DOHH2 (cell line): ENCODE measurements around the gene CCDC85C.

ENCODE experiments used
- H3F3A ChIP-seq: fragments of 200-600 bp; sonication (generic), shearing (Covaris generic); 2 replicates; pipeline ENCODE4 v1.6.0; 2016; ENCODE audit warnings: antibody characterized with exemption, mild to moderate bottlenecking; ENCODE audit not compliant: control insufficient read depth, insufficient read depth
- H3K27ac ChIP-seq: fragments of 200-600 bp; sonication (generic); 2 replicates; pipeline ENCODE4 v1.5.1; 2014; ENCODE audit warnings: low read depth, mild to moderate bottlenecking, low read length, moderate library complexity
- H3K27me3 ChIP-seq: fragments of 200-600 bp; sonication (generic); 2 replicates; pipeline ENCODE4 v1.6.1; 2014; ENCODE audit warnings: mild to moderate bottlenecking, low read length, mixed read lengths; ENCODE audit not compliant: control insufficient read depth
- H3K36me3 ChIP-seq: fragments of 200-600 bp; sonication (generic); 2 replicates; pipeline ENCODE4 v1.6.1; 2014; ENCODE audit warnings: mild to moderate bottlenecking, low read length, moderate library complexity, mixed read lengths; ENCODE audit not compliant: control insufficient read depth
- H3K4me1 ChIP-seq: fragments of 200-600 bp; sonication (generic); 2 replicates; pipeline ENCODE4 v1.6.1; 2014; ENCODE audit warnings: mild to moderate bottlenecking, low read length, mixed read lengths; ENCODE audit not compliant: control insufficient read depth
- H3K4me2 ChIP-seq: fragments of 200-600 bp; sonication (generic); 2 replicates; pipeline ENCODE4 v1.6.0; 2014; ENCODE audit warnings: mild to moderate bottlenecking, low read length, moderate library complexity
- H3K4me3 ChIP-seq: fragments of 200-600 bp; sonication (generic); 2 replicates; pipeline ENCODE4 v1.5.1; 2014; ENCODE audit warnings: mild to moderate bottlenecking, low read length, mixed read lengths
- H3K79me2 ChIP-seq: fragments of 200-600 bp; sonication (generic); 2 replicates; pipeline ENCODE4 v1.6.1; 2014; ENCODE audit warnings: mild to moderate bottlenecking, low read length, mixed read lengths; ENCODE audit not compliant: control insufficient read depth
- H3K9me2 ChIP-seq: fragments of 200-600 bp; sonication (generic); replicated peaks from 2 replicates; pipeline ENCODE4 v1.6.1; 2014; ENCODE audit warnings: mild to moderate bottlenecking, low read length, mixed read lengths; ENCODE audit not compliant: control insufficient read depth
- H3K9me3 ChIP-seq: fragments of 200-600 bp; sonication (generic); 2 replicates; pipeline ENCODE4 v1.6.1; 2014; ENCODE audit warnings: antibody characterized with exemption, low read length, mixed read lengths; ENCODE audit not compliant: control insufficient read depth, insufficient read depth
- H4K20me1 ChIP-seq: fragments of 200-600 bp; sonication (generic); 2 replicates; pipeline ENCODE4 v1.6.0; 2014; ENCODE audit warnings: low read depth, mild to moderate bottlenecking, antibody characterized with exemption, low read length, moderate library complexity; ENCODE audit not compliant: control insufficient read depth, insufficient read depth
- EZH2phosphoT487 ChIP-seq: fragments of 200-600 bp; sonication (generic); IDR thresholded peaks from 2 replicates; pipeline ENCODE4 v1.6.1; 2017; ENCODE audit warnings: borderline replicate concordance, mild to moderate bottlenecking, antibody characterized with exemption, low read length, moderate library complexity, mixed read lengths
- TF ChIP-seq, protein P1 (sequence below): fragments of 200-600 bp; sonication (generic); IDR thresholded peaks from one replicate; pipeline ENCODE4 v1.5.1; 2014; ENCODE audit warnings: antibody characterized with exemption, mild to moderate bottlenecking, low read depth, low read length; ENCODE audit not compliant: poor library complexity, severe bottlenecking

Gene CCDC85C

DNA sequence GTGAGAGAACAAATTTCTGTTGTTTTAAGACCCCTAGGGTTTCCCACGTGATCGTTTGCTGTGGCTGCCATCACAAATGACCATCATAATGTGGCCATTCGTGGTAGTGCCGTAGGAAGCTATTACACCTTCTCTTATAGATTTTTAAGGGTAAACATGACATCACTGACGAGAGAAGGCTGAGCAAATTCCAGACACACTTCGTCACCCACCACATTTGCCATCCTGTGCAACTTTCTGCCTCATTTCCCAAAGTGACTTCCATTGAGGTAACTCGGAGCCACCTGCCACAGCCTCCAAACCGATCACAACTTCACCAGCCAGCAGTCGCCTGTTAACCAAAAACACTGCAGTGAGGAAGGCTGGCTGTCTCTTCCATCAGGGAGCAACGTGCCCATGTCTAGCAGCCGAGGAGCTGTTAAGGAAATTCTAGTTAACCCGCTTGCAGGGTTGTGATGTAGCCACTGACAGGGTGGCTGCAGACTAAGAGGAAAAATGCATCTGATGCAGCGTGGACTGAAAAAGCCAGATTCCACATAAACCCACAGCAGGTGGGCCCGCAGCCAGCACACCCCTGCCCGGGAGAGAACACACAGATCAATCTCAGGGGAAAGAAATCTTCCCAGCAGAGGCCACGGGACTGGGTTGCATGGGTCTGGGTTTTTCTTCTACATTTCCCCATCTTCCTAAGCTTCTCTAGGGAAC is 44.6 kb downstream of the CCDC85C start:
- H3K79me2 ChIP-seq: no peaks in the 10 kb centered on the region
- H4K20me1 ChIP-seq: no peaks in the 10 kb centered on the region
- no peaks in the 10 kb centered on the region for H3F3A ChIP-seq
- no peaks in the 10 kb centered on the region for H3K9me3 ChIP-seq
- H3K4me1 ChIP-seq: no peaks in the 10 kb centered on the region
- no peaks in the 10 kb centered on the region for H3K27me3 ChIP-seq
- no peak for TF ChIP-seq EZH2phosphoT487
- TF ChIP-seq, protein P1, sequence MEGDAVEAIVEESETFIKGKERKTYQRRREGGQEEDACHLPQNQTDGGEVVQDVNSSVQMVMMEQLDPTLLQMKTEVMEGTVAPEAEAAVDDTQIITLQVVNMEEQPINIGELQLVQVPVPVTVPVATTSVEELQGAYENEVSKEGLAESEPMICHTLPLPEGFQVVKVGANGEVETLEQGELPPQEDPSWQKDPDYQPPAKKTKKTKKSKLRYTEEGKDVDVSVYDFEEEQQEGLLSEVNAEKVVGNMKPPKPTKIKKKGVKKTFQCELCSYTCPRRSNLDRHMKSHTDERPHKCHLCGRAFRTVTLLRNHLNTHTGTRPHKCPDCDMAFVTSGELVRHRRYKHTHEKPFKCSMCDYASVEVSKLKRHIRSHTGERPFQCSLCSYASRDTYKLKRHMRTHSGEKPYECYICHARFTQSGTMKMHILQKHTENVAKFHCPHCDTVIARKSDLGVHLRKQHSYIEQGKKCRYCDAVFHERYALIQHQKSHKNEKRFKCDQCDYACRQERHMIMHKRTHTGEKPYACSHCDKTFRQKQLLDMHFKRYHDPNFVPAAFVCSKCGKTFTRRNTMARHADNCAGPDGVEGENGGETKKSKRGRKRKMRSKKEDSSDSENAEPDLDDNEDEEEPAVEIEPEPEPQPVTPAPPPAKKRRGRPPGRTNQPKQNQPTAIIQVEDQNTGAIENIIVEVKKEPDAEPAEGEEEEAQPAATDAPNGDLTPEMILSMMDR: no peak
- no peak overlapping the region for H3K27ac ChIP-seq
- no peak overlapping the region for H3K4me3 ChIP-seq
- no peaks in the 10 kb centered on the region for H3K9me2 ChIP-seq
- no peak overlapping the region for H3K4me2 ChIP-seq
- H3K36me3 ChIP-seq: no peaks in the 10 kb centered on the region

DNA sequence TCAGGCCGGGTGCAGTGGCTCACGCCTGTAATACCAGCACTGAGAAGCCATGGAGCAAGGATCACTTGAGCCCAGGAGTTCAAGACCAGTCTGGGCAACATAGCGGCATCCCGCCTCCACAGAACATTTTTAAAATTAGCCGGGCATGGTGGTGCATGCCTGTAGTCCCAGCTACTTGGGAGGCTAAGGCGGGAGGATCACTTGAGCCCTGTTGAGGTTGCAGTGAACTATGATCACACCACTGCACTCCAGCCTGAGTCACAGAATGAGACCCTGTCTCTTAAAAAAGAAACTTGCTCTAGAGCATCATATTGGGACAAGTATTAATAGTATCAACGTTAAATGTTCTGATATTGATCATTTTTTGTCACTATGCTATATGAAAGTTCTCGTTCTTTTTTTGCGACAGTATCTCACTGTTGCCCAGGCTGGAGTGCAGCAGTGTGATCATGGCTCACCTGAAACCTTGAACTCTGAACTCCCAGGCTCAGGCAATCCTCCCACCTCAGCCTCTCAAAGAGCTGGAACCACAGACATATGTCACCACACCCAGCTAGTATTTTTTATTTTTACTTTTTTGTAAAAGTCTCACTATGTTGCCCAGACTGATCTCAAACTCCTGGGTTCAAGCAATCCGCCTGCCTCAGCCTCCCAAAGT is 47.7 kb downstream of the CCDC85C start:
- H3K27me3 ChIP-seq: no peaks in the 10 kb centered on the region
- TF ChIP-seq, protein P1: no peak
- TF ChIP-seq EZH2phosphoT487: no peak
- H3K4me2 ChIP-seq: no peak overlapping the region
- no peak overlapping the region for H3K4me3 ChIP-seq
- no peak overlapping the region for H3K27ac ChIP-seq
- H3K4me1 ChIP-seq: no peaks in the 10 kb centered on the region
- no peaks in the 10 kb centered on the region for H4K20me1 ChIP-seq
- no peaks in the 10 kb centered on the region for H3K9me3 ChIP-seq
- H3F3A ChIP-seq: no peaks in the 10 kb centered on the region
- H3K36me3 ChIP-seq: no peaks in the 10 kb centered on the region
- no peaks in the 10 kb centered on the region for H3K9me2 ChIP-seq
- H3K79me2 ChIP-seq: no peaks in the 10 kb centered on the region

GRCh38 chr14:99554757-99555531 is 49.1 kb downstream of the CCDC85C start:
- Histone ChIP-seq H3F3A (no peaks in the 10 kb centered on the region), H3K79me2 (no peaks in the 10 kb centered on the region), H3K4me2 (no peak overlapping the region), H3K9me3 (no peaks in the 10 kb centered on the region), H3K9me2 (no peaks in the 10 kb centered on the region), H3K27me3 (no peaks in the 10 kb centered on the region), H4K20me1 (no peaks in the 10 kb centered on the region), H3K4me1 (no peaks in the 10 kb centered on the region), H3K27ac (no peak overlapping the region), H3K36me3 (no peaks in the 10 kb centered on the region), H3K4me3 (no peak overlapping the region)
- TF ChIP-seq, protein P1: no peak
- no peak for TF ChIP-seq EZH2phosphoT487
